Umbilical cord (tissue), 2 donors: ENCODE results near the gene MAL. TPM values are rescaled to one million over a fixed set of nuclear protein-coding genes. Genes with fewer than 3 reads are reported as not detected.
"Not testable (repeated sequence)": the region's sequence is repeated elsewhere in the genome, so short reads cannot be mapped to it uniquely, and the experiment has no call there.

Source experiments
- DNase-seq: peaks from one replicate; pipeline ENCODE4 v3.0.0-alpha.2; 2015; ENCODE audit warnings: low spot score
- total RNA-seq: library from RNA; depleted of rRNA; stranded (reverse); fragments of >200 nt; gene quantifications from one replicate; pipeline ENCODE4 v1.2.3, GENCODE V29; 2014; ENCODE audit warnings: low replicate concordance; ENCODE audit not compliant: insufficient read depth

Gene MAL
- total RNA-seq, 1 donor from 2014 or later: 3.6 TPM

GRCh38 chr2:95032341-95032740, 6.8 kb downstream of the MAL start:
- no peak for DNase-seq

- no peak for DNase-seq
These were observed 7.5 kb downstream of the MAL start for GRCh38 chr2:95032868-95033603.

- DNase-seq: no peak
These were observed 8.7 kb downstream of the MAL start for GRCh38 chr2:95034221-95034620.

- DNase-seq: no peak
These were observed 9.3 kb downstream of the MAL start for GRCh38 chr2:95034818-95035217.

- no peak for DNase-seq
These were observed 11.3 kb downstream of the MAL start for GRCh38 chr2:95036596-95037383.

GRCh38 chr2:95037384-95037839, 11.9 kb downstream of the MAL start:
- no peak for DNase-seq

GRCh38 chr2:95037841-95038585, 12.5 kb downstream of the MAL start:
- DNase-seq: not testable (repeated sequence)

- no peak for DNase-seq
These were observed 13.3 kb downstream of the MAL start for GRCh38 chr2:95038635-95039298.

GRCh38 chr2:95039363-95039762, 13.9 kb downstream of the MAL start:
- no peak for DNase-seq

GRCh38 chr2:95039978-95040377, 14.5 kb downstream of the MAL start:
- no peak for DNase-seq

GRCh38 chr2:95040426-95040825, 14.9 kb downstream of the MAL start:
- no peak for DNase-seq

- peak; percentile 17 for DNase-seq
These were observed 15.7 kb downstream of the MAL start for GRCh38 chr2:95041060-95041823.

GRCh38 chr2:95041824-95042442, 16.4 kb downstream of the MAL start:
- DNase-seq: no peak

- DNase-seq: peak; percentile 54
These were observed 17.2 kb downstream of the MAL start for GRCh38 chr2:95042472-95043271.

GRCh38 chr2:95043300-95044093, 18.0 kb downstream of the MAL start:
- peak; percentile 97 for DNase-seq

- no peak for DNase-seq
These were observed 19.1 kb downstream of the MAL start for GRCh38 chr2:95044601-95045000.

GRCh38 chr2:95046371-95047112, 21.0 kb downstream of the MAL start:
- DNase-seq: no peak
